Putamen (tissue), 1 donor: ENCODE data around the gene HNRNPM.
"Not testable (repeated sequence)": the region's sequence is repeated elsewhere in the genome, so short reads cannot be mapped to it uniquely, and the experiment has no call there.

Experiments
- DNase-seq: peaks from one replicate; pipeline ENCODE4 v3.0.0-alpha.2; 2016; ENCODE audit warnings: low spot score

Gene HNRNPM

GRCh38 chr19:8425331-8425730 is 19.4 kb upstream of the HNRNPM start:
- DNase-seq: not testable (repeated sequence)

GRCh38 chr19:8426283-8426682 is 18.5 kb upstream of the HNRNPM start:
- no peak for DNase-seq

GRCh38 chr19:8429044-8429443 is 15.7 kb upstream of the HNRNPM start:
- no peak for DNase-seq

GRCh38 chr19:8429826-8430225 is 14.9 kb upstream of the HNRNPM start:
- no peak for DNase-seq

- DNase-seq: no peak
Measured at GRCh38 chr19:8430650-8431049, 14.1 kb upstream of the HNRNPM start.

- DNase-seq: no peak
Measured at GRCh38 chr19:8438236-8438635, 6.5 kb upstream of the HNRNPM start.

GRCh38 chr19:8441725-8442544 is 2.8 kb upstream of the HNRNPM start:
- DNase-seq: no peak

GRCh38 chr19:8444140-8444676 is 567 bp upstream of the HNRNPM start:
- DNase-seq: not testable (repeated sequence)

GRCh38 chr19:8445488-8446001 is 770 bp downstream of the HNRNPM start:
- no peak for DNase-seq

- DNase-seq: no peak
Measured at GRCh38 chr19:8446061-8446709, 1.4 kb downstream of the HNRNPM start.

- no peak for DNase-seq
Measured at GRCh38 chr19:8449830-8450229, 5.1 kb downstream of the HNRNPM start.

GRCh38 chr19:8451377-8451776 is 6.6 kb downstream of the HNRNPM start:
- no peak for DNase-seq

- no peak for DNase-seq
Measured at GRCh38 chr19:8451885-8452284, 7.1 kb downstream of the HNRNPM start.

- DNase-seq: no peak
Measured at GRCh38 chr19:8452446-8453123, 7.8 kb downstream of the HNRNPM start.

GRCh38 chr19:8453616-8454015 is 8.8 kb downstream of the HNRNPM start:
- DNase-seq: no peak

GRCh38 chr19:8454218-8454617 is 9.4 kb downstream of the HNRNPM start:
- DNase-seq: no peak

- DNase-seq: no peak
Measured at GRCh38 chr19:8455018-8455417, 10.2 kb downstream of the HNRNPM start.

- DNase-seq: no peak
Measured at GRCh38 chr19:8456064-8456463, 11.3 kb downstream of the HNRNPM start.

- DNase-seq: no peak
Measured at GRCh38 chr19:8457209-8457608, 12.4 kb downstream of the HNRNPM start.

- DNase-seq: no peak
Measured at GRCh38 chr19:8457827-8458226, 13.1 kb downstream of the HNRNPM start.

- no peak for DNase-seq
Measured at GRCh38 chr19:8458380-8458779, 13.6 kb downstream of the HNRNPM start.

GRCh38 chr19:8459095-8459494 is 14.3 kb downstream of the HNRNPM start:
- DNase-seq: no peak
